Stimulated activated CD4-positive, alpha-beta T cell treated with anti-CD3 and anti-CD28 coated beads, Interleukin-1b, Interleukin-23, amount 100 ng/mL, for 48 hours (primary cell): ENCODE measurements around the gene NTRK3.
A peak's percentile ranks its signal among the peaks of the same experiment; 100 is the strongest.

ENCODE experiments used
- DNase-seq: peaks from one replicate; pipeline ENCODE4 v3.0.0-alpha.2; 2020

Gene NTRK3

DNA sequence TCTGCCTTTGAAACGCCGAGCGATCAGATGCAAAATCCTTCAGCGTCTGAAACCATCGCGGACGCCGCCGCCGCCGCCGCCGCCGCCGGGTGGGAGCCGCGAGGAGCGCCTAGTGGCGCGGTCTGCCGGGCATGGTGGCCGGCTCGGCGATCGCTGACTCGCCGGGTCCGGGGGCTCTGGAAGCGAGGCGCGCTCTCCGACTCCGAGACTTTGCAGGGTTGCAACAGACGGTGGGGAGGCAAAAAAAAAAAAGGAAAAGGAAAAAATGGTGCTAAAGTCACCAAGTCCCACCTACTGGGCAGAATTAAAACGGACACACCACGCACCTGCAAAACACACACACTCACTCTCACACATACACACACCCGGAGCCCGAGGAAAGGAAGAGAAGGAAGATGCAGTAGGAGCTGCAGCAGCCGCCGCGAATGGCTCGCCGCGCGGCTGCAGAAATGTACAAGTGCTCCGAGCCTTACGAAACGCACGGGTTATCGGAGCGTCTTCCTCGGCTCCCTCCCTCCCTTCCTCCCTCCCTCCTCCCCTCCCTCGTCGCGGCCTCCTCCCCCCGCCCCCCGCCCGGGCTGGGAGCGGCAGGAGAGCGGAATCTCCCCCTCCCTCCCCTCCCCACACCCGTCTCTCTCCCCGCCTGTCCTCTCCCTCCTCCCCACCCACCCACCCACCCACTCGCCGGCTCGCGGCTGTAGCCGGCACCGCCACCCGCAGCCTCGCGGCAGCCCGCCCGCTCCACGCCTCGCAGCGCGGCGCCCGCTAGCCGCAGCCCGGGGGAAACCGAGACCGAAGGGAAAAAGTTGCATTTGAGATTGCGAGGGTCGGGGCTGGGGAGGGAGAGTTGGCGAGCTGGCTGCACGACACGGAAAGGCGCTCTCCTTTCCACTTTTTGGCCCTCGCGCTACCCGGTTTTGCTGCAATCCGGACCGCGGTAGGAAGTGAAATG lies at the start of gene NTRK3:
Gene NTRK3 (minus strand): TSS at position 461 of the 952 bp plus-strand sequence. CDS start 586 bp downstream, outside the sequence.
- DNase-seq = no peak

DNA sequence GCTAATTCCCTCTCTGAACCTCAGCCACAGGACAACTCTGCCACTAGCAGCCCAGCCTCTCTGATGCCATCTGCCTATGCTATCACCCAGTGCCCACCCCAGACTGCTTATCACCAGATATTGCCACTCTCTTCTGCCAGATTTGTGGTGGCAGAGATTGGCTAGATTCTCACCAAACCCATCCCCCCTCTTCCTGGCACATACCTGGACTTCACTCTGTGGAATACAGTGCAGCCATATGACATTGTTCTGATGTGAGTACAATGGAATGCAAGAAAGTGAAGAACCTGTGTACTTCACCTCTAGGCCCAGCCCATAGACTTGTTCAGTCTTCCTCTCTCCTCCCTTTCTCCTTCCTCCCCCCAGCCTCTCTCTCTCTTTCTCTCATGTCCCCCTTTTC lies 46.9 kb upstream of the NTRK3 start:
- no peak for DNase-seq

- DNase-seq = no peak
Observed at GRCh38 chr15:88302373-88302772, 45.8 kb upstream of the NTRK3 start.

GRCh38 chr15:88301311-88301710 lies 44.8 kb upstream of the NTRK3 start:
- no peak for DNase-seq

- no peak for DNase-seq
Observed at GRCh38 chr15:88300861-88301260, 44.3 kb upstream of the NTRK3 start.

- no peak for DNase-seq
Observed at GRCh38 chr15:88300089-88300488, 43.5 kb upstream of the NTRK3 start.

GRCh38 chr15:88299497-88299896 lies 43.0 kb upstream of the NTRK3 start:
- DNase-seq = no peak

- DNase-seq = no peak
Observed at GRCh38 chr15:88288661-88289060, 32.1 kb upstream of the NTRK3 start.

GRCh38 chr15:88288206-88288605 lies 31.7 kb upstream of the NTRK3 start:
- DNase-seq = no peak

- DNase-seq = no peak
Observed at GRCh38 chr15:88284318-88284998, 27.9 kb upstream of the NTRK3 start.

DNA sequence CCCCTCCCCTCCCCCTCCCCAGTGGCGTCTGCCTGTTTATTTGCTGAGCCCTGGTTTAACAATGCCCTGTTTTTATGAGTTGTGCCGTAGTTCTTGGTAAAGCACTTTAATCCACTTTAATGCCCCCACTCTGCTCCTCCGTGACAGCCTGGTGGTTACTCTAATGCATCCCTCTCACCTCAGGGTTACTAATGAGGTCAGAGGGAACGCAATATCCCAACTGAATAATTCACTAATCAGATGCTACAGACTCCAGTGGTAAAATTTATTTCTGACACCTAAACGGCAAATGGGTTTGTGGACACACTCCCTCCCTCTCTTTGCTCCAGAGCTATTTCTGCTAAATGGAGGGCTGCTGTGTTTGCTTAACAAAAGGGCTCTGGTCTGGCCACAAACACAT lies 26.1 kb upstream of the NTRK3 start:
- no peak for DNase-seq

DNA sequence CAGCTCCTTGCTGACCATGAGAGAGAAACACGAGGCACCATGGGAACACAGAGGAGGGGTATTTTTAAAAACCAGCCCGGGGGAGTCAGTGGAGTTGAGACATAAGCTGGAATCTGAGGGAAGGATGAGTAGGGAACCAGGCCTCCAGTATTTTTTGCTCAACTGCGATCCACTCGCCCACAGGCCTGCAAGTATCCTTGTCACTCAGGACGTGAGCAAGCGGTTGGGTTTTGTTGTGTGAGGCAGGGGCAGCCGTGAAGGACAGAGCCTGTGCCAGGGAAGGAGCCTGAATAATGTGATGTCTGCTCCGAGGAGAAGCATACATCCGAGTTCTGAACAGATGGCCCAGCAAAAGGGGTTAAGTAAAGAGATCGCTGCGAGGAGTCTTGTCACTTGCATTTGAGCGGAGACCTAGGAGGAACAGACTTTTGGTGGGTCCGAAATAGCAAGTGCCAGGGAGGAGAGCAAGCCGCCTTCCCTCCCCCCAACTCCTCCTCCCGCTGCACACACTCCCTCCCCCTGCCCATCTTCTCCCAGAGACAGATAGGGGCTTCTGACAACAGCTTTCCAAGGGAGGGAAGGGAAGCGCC lies 20.4 kb upstream of the NTRK3 start:
- no peak for DNase-seq

DNA sequence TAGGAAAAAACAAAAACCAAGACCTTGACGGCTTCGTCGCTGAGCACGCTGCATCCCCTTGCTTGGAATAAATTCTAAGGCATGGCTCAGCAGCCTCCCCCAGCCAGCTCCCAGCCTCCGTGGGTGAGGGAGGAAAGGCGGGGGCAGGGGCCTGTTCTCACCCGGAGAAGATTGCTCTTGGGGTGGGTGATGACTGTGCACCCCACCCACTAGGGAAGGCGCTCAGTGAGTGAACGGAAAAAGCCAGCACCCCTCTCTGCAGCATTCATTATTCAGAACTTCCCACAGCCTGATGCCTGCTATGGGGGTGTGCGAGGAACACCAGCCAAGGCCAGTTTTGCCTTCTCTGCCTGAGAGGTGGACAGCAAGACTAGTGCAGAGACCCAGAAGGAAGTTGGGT lies 19.3 kb upstream of the NTRK3 start:
- DNase-seq = no peak

- peak; percentile 64 for DNase-seq
Observed at GRCh38 chr15:88274553-88275460, 18.3 kb upstream of the NTRK3 start.

GRCh38 chr15:88272421-88272820 lies 15.9 kb upstream of the NTRK3 start:
- DNase-seq = no peak

GRCh38 chr15:88269356-88270062 lies 13.0 kb upstream of the NTRK3 start:
- DNase-seq = no peak

DNA sequence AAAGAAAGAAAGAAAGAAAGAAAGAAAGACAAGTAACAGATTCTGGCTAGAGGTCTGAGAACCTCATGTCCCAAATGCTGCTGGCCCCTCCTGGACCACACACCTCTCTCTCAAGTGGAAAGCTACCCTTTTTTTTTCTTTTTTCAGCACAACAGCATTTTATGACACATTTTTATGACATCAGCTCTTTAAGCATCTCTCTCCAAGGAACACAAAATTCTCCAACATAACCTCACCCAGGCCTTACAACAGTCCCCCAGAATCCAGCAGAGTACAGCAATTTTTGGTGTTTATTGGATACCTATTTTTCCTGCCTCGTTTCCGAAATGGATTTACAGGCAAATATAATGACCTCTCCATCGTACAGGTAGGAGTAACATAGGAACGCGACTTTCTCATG lies 11.2 kb upstream of the NTRK3 start:
- no peak for DNase-seq

- no peak for DNase-seq
Observed at GRCh38 chr15:88266170-88266569, 9.6 kb upstream of the NTRK3 start.

DNA sequence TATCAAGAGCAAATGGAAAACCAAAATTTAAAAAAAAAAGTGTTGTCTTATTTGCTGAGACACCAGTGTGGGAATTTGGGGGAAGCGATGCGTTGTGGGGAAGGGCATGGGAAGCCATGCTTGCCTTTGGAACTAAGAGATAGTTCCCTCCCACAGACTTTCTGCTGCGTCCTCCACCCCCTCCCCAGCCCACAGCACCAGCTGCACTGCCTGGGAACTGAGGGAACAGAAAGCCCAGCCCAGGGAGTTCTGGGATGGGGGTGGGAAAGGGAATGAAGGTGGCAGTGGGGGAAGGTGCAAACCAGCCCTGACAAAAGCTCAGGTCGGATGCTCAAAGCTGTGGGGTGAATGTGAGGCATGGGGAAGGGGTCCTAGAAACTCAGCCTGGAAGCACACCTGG lies 8.1 kb upstream of the NTRK3 start:
- no peak for DNase-seq

- no peak for DNase-seq
Observed at GRCh38 chr15:88262064-88262463, 5.5 kb upstream of the NTRK3 start.

DNA sequence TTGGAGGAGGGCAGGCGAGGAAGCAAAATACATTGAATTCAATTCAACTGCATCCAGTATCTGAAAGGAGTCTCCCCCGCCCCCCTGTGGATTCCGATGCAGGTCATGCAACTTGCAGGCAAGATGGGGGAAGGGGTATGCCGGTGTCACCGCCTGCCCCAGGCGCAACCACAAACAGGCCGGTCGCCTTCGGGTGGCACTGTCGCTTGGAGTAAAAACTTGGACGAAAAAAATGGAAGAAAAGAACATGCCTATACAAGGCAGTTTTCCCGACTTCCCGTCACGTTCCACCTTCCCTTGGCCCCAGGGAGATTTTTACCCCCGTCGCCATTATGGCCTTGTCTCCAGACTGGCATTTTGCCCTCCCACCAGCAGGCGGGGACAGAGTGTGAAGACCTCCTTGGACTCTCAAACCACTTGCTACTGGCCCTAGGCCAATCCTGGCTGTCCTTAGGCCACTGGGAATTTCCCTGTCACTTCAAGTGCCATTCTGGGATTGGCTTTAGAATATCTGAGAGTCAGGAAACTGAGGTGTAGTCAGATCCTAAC lies 1.6 kb upstream of the NTRK3 start:
- DNase-seq = peak; percentile 16
